Stimulated activated CD4-positive, alpha-beta T cell treated with anti-CD3 and anti-CD28 coated beads, TNF-alpha, amount 100 ng/mL, for 24 hours (primary cell): ENCODE measurements around the gene FNBP1L.
"Not testable (repeated sequence)": the region's sequence is repeated elsewhere in the genome, so short reads cannot be mapped to it uniquely, and the experiment has no call there.

Source experiments
- DNase-seq, 3 experiments: peaks; one replicate each; pipeline ENCODE4 v3.0.0-alpha.2; 2020; ENCODE audit warnings: low read depth in 3 of 3

The FNBP1L gene

GRCh38 chr1:93443454-93443853, 4.5 kb upstream of the FNBP1L start:
- DNase-seq, result no peak

- no peak for DNase-seq
Observed at GRCh38 chr1:93446837-93447451, 974 bp upstream of the FNBP1L start.

GRCh38 chr1:93448292-93448982, 519 bp downstream of the FNBP1L start:
- DNase-seq, result no peak

GRCh38 chr1:93448983-93449804, 1.3 kb downstream of the FNBP1L start:
- no peak for DNase-seq

- DNase-seq, result no peak
Observed at GRCh38 chr1:93450321-93450720, 2.4 kb downstream of the FNBP1L start.

- DNase-seq, result no peak
Observed at GRCh38 chr1:93453911-93454310, 6.0 kb downstream of the FNBP1L start.

- DNase-seq, result no peak
Observed at GRCh38 chr1:93459126-93459525, 11.2 kb downstream of the FNBP1L start.

GRCh38 chr1:93461236-93461635, 13.3 kb downstream of the FNBP1L start:
- DNase-seq, result no peak

- DNase-seq, result no peak
Observed at GRCh38 chr1:93463960-93464359, 16.0 kb downstream of the FNBP1L start.

- not testable (repeated sequence) for DNase-seq
Observed at GRCh38 chr1:93465371-93466082, 17.6 kb downstream of the FNBP1L start.

- no peak for DNase-seq
Observed at GRCh38 chr1:93467606-93468005, 19.7 kb downstream of the FNBP1L start.

GRCh38 chr1:93468662-93469061, 20.7 kb downstream of the FNBP1L start:
- no peak for DNase-seq

GRCh38 chr1:93469223-93469622, 21.3 kb downstream of the FNBP1L start:
- not testable (repeated sequence) for DNase-seq

- DNase-seq, result no peak
Observed at GRCh38 chr1:93471284-93471683, 23.4 kb downstream of the FNBP1L start.

- no peak for DNase-seq
Observed at GRCh38 chr1:93471911-93472310, 24.0 kb downstream of the FNBP1L start.

- DNase-seq, result no peak
Observed at GRCh38 chr1:93474321-93474720, 26.4 kb downstream of the FNBP1L start.

- DNase-seq, result no peak
Observed at GRCh38 chr1:93475681-93476080, 27.8 kb downstream of the FNBP1L start.

GRCh38 chr1:93479133-93479745, 31.3 kb downstream of the FNBP1L start:
- not testable (repeated sequence) for DNase-seq

- not testable (repeated sequence) for DNase-seq
Observed at GRCh38 chr1:93481899-93482298, 34.0 kb downstream of the FNBP1L start.

GRCh38 chr1:93483200-93483599, 35.3 kb downstream of the FNBP1L start:
- no peak for DNase-seq

- DNase-seq, result no peak
Observed at GRCh38 chr1:93483606-93484005, 35.7 kb downstream of the FNBP1L start.

GRCh38 chr1:93488207-93488606, 40.3 kb downstream of the FNBP1L start:
- no peak for DNase-seq
